Transverse colon (tissue), 4 donors: ENCODE data around the gene DOCK2.

ENCODE experiments used
- CTCF ChIP-seq, 5 experiments: fragments of 200-600 bp in 3 of 5; fragments of 450-650 bp in 2 of 5; sonication (generic) in 3 of 5; IDR thresholded peaks; 1 replicate in 2 of 5; 2 replicates in 3 of 5; pipeline ENCODE4 v1.5.1; 2016 to 2017; ENCODE audit warnings: antibody characterized with exemption in 5 of 5, inconsistent platforms in 3 of 5, mild to moderate bottlenecking in 2 of 5, moderate library complexity in 1 of 5
- EP300 ChIP-seq: sonication (generic); formaldehyde crosslinking; IDR thresholded peaks from one replicate; pipeline ENCODE4 v1.6.1; 2017; ENCODE audit warnings: antibody characterized with exemption, low read depth
- POLR2A ChIP-seq: fragments of 450-650 bp; IDR thresholded peaks from one replicate; pipeline ENCODE4 v1.6.1; 2016; ENCODE audit warnings: antibody characterized with exemption, mild to moderate bottlenecking, moderate library complexity
- POLR2AphosphoS5 ChIP-seq, 3 donors: sonication (generic); formaldehyde crosslinking; IDR thresholded peaks; one replicate each; pipeline ENCODE4 v1.6.1; 2016; ENCODE audit warnings: antibody characterized with exemption in 3 of 3

GRCh38 chr5:170103447-170103846 lies 466.4 kb downstream of the DOCK2 start:
- no peak for TF ChIP-seq EP300
- TF ChIP-seq CTCF (IDR thresholded peaks at IDR 0.05) = no peak
- no peak for TF ChIP-seq POLR2A
- no peak for TF ChIP-seq POLR2AphosphoS5 (IDR thresholded peaks at IDR 0.05)
